GM12892 (cell line): Measurements from ENCODE around the gene AP4S1.
"Not testable (repeated sequence)": the region's sequence is repeated elsewhere in the genome, so short reads cannot be mapped to it uniquely, and the experiment has no call there.

Source experiments
- POLR2A ChIP-seq: IDR thresholded peaks from 2 replicates; pipeline ENCODE4 v1.6.1; 2011; ENCODE audit warnings: low read depth, low read length, control low read depth
- POLR2AphosphoS5 ChIP-seq: IDR thresholded peaks from 2 replicates; pipeline ENCODE4 v1.6.1; 2011; ENCODE audit warnings: low read depth, low read length, control low read depth
- TAF1 ChIP-seq: IDR thresholded peaks from 2 replicates; pipeline ENCODE4 v1.6.1; 2011; ENCODE audit warnings: low read depth, mild to moderate bottlenecking, control low read depth, low read length, borderline replicate concordance

DNA sequence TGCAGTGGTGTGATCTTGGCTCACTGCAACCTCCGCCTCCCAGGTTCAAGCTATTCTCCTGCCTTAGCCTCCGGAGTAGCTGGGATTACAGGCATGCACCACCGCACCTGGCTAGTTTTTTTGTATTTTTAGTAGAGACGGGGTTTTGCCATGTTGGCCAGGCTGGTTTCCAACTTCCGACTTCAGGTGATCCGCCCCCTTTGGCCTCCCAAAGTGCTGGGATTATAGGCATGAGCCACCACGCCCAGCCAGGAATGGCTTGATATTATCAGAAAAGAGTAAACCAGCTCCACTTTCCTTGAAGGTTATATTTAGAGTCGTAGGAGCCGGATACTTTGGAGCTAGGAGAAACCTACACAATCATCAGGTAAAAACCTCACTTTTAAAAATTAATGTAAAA, 61.0 kb downstream of the AP4S1 start:
- TF ChIP-seq POLR2A, TAF1, POLR2AphosphoS5: not testable (repeated sequence)
